ENCODE results near the gene BIN1. TPM values are rescaled to one million over a fixed set of nuclear protein-coding genes. Genes with fewer than 3 reads are reported as not detected.
A peak's percentile ranks its signal among the peaks of the same experiment; 100 is the strongest.

BIN1 gene
- total RNA-seq, 1 donor from 2014 or later = 28.6 TPM

DNA sequence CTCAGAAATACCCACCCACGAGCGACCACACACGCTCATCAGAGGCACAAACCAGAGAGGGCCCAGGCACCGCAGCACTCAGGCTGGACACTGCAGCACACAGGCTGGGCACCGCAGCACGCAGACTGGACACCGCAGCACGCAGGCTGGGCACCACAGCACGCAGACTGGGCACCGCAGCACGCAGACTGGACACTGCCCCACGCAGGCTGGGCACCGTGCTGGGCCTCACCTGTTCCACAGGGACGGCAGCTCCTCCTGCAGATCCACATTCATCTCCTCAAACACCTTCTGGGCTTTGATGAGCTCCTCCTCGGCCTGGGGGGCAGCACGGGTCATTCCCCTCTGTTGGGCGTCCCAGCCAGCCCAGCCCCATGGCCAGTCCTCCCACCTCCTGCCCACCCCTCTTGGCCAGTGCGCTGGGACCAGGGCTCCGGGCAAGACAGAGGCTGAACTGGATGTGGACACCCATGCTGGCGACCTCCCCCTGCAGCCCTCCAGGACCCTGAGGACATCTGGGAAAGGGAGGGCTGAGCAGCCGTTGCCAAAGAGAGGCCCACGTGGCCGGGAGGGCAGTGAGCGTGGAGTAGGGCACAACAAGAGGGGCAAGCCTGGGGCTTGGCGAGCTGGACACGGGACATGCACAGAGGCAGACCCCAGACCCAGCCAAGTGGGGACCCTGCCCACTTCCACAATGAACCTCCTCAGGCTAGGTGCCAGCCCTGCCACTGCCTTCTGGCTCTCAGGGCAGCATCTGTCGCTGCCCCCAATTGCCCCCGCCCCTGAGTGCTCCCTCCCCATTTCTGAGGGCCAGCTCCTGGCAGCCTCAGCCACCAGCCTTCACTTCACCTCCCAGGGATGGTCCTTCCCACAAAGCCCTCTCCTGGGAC, 43.0 kb downstream of the BIN1 start:
- ATAC-seq (no peak), DNase-seq (ENCODE audit: low spot score) (no peak)

DNA sequence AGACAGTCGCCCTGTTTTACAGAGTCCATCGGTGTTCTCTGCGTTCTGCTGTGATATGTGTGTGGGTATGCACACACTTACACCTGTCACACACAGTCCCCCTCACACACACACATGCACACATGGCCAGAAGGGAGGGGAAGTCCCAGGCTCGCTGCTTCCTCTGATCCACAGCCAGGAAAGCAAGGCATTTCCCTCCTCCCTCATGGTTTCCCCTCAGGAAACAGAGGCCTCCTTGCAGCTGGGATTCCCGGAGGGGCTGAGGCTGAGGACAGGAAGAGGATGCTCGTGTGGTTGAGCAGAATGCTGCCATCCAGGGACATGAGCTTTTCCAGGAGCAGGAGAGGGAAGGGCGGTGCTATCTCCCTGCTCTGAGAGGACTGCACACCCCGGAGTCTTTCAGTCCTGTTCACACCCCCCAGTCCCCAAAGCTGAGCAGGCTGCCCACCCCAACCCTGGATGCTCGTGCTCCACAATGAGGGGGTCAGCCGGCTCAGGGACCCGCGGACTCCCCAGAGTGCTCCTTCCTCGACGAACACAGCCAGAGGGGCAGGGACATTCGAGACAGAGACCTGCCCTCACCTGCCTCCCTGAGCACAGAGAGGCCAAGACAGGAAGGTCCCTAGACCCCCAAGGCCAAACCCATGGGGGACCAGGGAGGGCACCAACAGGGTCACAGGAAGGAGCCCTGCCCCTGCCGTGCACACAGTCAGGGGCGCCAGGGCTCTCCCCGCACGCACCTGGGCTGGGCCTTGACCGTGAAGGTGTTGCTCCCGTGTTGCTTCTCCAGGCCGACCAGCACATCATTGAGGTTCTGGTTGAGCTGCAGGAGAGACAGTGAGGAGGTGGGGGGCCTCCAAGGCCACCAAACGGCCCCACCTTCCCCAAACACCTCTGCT, 45.3 kb downstream of the BIN1 start:
- no peak for DNase-seq (ENCODE audit: low spot score)
- peak; percentile 24 for ATAC-seq

DNA sequence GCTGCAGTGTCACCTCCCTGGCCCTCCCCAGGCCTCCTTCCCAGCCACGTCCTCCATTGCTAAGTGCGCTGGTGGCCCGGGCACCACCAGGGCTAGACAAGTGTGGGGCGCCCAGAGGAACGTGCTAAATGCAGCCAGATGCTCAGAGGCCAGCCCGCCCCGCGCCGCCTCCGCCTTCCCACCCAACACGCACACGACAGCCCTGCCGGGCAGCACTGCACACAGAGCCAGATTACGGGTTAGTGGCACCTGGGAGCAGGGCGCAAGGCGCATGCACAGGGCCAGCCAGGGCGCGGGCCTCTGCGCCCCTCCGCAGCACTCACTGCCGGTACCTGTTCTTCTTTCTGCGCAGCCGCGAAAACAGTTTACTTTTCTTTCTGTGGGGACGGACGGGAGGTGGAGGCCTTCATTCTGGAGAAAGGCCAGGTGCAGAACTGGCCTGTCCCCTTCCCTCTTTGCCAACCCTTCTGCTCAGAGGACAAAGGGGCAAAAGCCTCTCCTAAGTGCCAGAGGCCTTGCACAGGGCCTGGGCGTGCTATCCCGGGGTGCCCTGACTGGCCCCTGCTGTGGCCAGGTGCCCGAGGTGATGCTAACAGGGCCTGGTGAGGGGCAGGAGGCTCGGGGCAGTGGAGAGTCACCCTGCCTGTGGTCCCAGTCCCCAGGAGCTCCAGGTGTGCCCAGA, 46.5 kb downstream of the BIN1 start:
- peak; percentile 85 for ATAC-seq

DNA sequence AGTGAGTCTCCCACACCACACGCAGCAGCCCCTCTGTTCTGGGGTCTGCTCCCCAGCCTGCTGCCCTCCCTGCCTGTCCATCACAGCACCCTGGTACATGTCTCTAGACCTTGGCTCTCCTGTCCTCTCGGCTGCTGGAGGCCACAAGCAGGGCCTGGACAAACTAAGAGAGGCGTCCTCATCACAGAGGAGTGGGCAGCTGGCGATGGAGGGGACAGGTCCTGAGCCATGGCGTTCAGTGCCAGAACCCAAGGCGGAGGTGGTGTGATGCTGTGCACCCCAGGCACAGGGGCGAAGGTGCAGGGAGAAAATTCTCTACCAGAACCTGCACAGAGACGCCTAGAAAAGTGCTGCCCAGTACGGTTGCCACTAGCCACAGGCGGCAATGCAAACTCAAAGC, 47.4 kb downstream of the BIN1 start:
- DNase-seq (ENCODE audit: low spot score) = no peak
- no peak for ATAC-seq

More for the DNA sequence above, 46.5 kb downstream of the BIN1 start:
- DNase-seq (ENCODE audit: low spot score) = peak; percentile 92

DNA sequence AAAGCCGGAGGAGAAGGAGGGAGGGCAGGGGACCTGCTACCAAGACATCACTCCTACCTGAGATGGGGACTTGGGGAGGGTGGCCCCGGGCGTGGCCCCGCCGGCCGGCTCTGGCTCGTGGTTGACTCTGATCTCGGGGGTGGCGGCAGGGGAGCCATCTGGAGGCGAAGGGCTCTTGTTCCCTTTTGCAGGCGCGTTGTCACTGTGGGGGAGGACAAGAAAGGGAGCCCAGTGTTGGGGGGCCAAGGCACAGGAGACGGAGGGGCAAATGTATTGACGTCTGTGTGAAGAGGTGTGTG, 48.1 kb downstream of the BIN1 start:
- no peak for DNase-seq (ENCODE audit: low spot score)

DNA sequence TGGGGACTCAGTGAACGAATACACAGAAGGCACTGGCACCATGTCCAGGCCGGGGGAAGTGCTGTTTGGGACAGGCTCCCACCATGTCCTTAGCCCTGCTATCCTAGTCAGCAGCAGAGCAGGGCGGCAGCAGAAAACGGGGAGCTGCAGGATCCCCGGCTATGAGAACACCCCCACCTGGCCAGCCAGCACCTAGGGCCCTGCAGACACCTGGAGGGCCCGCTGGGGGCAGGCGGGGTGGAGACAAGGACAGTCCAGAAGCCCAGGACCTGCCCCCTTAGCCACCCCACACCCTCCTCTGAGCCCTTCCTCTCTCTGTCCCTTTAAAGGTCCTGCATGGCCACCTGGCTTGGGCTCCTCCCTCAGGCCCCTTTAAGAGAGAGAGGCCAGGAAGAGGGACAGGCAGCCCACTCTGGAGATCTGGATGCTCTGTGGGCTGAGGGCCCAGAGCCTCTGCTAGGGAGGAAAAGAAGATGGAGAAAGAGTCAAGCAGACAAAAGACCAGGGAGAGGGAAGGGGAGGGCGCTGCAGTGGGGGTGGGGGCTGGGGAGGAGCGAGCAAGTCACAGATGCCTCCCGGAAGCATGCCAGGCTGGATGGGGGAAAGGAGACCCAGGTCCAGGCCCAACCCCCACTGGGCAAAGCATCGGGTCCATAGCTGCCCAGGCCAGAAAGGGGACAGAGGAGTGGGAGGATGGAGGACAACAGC, 48.6 kb downstream of the BIN1 start:
- ATAC-seq = no peak
- DNase-seq (ENCODE audit: low spot score) = no peak

More for the DNA sequence above, 48.1 kb downstream of the BIN1 start:
- ATAC-seq = no peak

DNA sequence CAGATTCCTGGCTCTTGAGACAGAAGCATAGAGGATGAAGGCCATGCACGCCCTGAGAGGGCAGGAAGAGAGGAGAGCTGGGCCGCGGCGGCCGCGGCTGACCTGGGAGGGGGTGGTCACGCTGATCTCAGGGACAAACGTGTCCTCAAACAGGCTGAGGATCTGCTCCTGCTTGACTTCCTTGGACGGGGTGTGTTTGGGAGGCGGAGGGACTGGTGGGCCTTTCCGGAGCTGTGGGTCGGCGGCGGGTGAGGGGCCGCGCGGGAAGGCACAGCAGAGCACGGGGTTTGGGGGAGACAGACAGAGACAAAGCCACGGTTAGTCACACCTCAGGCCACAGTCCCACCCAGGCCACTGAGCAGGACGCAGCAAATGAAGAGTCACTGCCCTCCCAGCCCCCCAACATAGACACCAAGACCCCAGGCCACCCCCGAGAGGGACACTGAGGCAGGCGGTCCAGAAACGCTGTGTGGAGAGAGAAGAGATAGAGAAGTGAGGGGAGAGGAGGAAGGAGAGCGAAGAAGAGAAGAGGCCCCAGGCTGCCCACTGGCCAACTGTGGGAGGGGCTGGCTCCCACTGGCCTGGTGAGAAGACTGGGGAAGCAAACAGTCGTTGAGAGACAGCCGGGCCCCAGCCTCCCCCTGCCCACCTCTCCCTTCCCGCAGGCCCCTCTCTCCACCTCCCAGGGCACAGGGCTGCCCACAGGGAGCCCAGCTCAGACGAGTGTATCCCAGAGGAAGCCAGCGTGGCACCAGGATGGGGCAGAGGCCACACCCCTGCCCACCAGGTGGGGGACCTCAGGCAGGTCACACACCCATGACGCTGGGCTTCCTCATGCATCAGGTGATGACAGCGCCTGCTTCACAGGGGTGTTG, 49.3 kb downstream of the BIN1 start:
- no peak for ATAC-seq

DNA sequence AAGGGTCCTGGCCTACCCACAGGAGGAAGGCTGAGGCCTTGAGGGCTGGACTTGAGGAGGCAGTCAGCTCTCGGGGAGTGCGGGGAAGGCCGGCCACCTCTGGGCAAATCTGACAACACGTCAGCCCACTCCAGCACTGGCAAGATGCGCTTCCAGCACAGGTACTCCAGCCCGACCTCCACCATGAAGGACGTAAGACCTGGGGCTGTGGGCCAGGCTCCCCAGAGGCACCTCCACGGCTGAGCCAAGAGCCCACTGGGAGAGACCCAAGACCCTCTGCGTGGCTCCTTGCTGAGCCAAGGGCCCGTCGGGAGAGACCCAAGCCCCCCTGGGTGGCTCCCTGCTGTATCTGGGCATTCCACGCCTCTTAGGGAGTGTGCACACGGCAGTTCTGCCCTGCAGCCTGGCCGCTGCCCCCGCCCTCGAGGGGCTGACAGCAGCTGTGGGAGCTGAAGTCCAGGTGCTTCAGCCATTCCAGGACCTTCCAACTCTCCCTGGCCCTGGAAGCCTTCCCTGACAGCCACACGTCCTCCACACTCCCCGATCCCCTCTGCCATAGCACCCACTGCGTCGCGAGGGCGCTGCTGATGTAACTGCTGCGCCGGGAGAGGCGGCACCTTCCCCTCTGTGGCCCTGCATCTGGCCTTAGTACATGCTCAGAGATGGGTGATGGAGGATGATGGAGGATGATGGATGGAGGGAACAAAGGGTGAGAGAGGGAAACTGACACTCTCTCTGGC, 50.2 kb downstream of the BIN1 start:
- ATAC-seq = no peak
- no peak for DNase-seq (ENCODE audit: low spot score)

More for the DNA sequence above, 49.3 kb downstream of the BIN1 start:
- no peak for DNase-seq (ENCODE audit: low spot score)

DNA sequence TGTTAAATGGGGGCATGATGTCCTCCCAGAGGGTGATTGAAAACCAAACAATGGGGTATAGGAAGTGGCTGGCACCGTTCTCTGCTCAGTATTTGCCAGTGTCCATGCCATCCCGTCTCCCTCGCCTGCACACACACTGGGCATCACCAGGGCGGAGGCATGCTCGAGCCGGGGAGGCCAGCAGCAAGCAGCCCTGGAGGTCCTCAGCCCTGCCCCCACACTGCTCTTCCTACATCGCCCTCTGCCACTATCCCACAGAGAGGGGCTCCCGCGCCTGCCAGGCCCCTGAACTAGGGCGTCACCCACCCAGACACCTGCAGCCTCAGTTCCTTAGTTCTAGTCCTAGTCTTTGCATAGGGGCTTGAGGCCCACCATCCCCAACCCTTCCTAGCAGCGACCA, 50.9 kb downstream of the BIN1 start:
- DNase-seq (ENCODE audit: low spot score) = no peak
- ATAC-seq = no peak

DNA sequence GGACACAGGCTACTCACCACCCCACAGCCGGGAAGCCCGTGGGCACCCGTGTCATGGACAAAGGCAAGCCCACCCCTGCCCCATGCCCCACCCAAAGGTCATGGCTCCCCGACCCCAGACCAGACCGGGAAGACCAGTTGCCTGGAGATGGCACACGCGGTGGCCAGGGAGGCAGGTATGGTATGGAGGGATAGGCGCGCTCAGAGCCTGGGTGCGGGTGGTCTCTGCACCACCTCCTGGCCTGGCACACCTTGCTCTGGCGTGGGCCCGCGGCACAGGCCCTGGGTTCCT, 51.2 kb downstream of the BIN1 start:
- ATAC-seq (no peak), DNase-seq (ENCODE audit: low spot score) (no peak)

DNA sequence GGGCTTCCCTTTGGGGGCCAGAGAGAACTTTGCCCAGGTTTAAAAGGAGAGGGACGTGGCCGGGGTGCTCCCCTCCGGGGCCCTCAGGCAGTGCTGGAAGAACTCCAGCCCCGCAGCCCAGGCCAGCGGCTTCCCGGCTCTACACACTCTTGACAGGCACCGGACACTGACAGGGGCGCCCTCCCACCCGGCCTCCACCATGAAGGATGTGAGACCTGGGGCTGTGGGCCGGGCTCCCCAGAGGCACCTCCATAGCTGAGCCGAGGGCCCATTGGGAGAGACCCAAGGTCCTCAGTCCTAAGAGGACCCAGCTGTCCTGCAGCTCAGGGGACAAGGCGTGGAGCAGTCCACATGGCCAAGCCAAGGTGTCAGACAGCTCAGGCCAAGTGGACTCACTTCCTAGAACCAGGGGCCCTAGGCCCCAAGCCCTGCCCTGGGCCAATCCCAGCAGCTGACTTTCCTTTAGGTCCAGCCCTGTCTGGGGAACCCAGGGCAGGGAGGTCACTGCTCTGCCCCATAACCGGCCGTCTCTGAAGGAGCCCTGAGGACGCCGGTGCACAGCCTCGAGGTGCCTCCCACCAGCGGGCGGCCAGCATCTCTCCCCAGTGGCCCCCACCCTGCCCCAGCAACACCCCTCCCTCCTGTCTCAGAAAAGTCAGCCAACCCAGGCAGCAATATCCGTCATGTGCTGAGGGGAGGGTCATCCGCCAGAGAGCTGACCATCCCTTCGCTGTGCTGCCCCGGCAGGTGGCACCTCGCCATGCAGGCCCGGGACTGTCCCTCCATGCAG, 51.8 kb downstream of the BIN1 start:
- no peak for DNase-seq (ENCODE audit: low spot score)
- no peak for ATAC-seq

DNA sequence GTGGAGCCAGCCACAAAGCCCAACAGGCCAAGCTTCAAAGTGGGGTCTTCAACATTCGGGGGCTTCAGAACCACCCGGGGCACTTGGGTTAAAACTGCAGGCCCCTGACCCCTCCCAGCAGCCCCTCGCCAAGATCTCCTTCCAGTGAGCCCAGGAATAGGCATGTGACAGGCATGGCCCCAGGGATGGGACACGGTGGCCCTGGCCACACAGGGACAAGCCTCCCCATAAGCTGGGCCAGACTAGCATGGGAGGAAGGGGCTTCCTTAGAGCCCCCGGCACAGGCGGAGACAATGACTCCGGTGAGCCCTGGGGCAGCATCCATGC, 52.4 kb downstream of the BIN1 start:
- ATAC-seq (no peak), DNase-seq (ENCODE audit: low spot score) (no peak)

DNA sequence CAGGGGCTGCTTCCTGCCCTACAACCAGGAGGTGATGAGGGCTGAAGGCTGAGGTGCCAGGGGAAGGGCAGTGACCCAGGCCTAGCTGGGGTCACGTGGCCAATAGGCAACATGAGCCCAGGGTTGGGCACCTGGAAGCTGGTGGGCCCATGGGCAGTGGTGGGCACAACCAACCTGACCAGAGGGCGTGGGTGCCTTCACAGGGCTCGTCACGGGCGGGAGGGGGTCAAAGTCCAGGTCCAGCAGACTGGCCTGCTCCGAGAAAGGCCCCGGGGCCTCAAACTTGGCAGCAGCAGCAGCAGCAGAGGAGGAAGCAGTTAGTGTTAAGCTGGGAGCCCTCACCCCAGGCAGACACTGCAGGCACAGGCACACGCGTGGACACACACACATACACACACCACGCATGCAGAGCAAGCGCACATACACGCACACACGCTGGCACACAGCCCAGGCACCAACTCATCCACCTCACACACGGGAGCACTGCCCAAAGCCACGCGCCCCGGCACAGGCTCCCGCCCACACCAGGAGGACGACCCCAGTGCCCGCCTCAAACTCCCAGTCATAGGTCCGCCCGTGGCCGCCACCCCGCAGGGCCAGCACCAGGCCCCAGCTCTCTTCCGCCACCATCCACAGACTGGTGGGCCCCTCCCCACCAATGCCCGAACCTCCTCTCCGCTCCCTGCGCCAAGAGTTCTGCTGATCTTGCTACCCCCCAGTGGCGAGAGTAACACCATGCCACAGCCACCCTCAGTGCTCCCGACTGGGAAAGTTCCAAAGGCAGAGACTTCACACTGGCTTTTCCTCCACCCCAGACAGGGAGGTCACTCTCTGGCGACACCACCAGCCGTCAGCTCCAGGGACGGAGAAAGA, 53.0 kb downstream of the BIN1 start:
- DNase-seq (ENCODE audit: low spot score) (peak; percentile 75), ATAC-seq (peak; percentile 65)

DNA sequence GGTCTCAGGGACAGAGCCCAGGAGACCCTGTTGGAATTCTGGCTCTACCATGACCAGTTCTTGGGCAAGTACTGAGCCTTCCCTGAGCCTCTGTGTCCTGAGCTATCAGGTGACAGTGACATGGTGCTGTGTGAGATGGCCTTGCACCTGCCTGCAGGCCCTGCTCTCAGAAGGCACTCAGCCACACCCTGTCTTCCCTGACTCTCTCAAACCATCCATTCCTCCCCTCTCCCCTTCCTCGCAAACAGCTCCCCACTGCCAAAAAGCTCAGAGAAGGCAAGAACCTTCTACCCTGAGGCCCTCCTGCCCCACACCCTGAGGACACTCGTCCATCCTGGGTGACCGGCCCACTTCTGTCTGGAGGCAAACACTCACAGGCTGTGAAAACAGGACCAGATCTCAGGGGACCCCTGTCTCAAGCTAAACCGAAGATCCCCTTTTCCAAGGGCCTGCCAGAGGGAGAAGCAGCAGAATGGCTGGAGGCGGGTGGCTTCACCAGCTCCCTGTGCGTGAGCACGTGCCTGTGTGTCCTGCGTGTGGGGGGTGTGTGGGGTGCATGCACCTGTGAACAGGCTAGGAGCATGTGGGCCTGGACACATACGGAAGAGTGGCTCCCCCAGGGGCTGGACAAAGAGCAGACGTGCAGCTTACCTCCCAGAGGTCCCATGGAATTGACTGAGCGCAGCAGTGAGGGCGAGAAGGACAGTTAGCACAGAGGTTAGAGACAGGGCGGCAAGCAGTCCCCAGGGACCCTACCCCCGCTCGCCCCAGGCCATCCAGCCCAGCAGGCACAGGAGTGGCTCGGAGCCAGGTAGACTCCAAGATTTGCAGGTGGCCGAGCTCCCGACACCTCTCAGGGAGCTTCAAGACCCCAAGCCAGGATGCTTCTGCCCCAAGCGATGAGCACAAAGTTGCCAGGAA, 53.9 kb downstream of the BIN1 start:
- DNase-seq (ENCODE audit: low spot score) = no peak
- no peak for ATAC-seq

DNA sequence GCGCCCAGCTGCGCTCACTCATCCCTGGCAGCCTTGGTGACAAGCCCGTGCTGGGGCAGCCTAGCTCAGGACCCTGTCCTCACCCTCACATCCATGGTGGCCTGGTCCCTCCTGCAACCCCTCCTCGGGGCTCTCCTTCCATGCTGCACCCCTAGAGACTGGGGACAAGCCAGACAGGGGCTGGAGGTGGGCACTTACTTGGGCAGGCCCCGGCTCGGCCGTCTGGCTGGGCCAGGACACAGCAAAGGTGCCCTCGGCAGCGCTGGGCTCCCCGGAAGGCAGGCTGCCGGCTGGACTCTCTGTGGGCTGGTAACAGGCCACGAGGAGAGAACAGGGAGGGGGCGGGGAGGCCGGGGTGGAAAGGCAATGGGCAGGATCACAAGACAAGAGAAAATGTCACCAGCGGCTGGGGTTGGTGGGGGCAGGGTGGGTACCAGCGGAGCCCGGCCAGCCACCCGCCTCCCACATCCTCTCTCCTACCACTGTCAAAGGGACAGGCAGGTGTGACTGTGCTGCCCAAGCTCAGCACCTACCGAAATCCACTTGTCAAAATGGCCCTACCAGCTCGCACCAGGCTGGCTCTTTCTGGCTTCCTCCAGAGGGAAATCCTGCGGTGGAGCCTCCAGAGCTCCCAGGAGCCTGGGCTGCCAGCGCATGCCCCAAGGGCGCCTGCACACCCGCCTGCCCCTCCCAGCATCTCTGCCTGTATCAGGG, 54.7 kb downstream of the BIN1 start:
- DNase-seq (ENCODE audit: low spot score) (no peak), ATAC-seq (no peak)
